ENCODE data around the gene LRMDA. TPM values are rescaled to one million over a fixed set of nuclear protein-coding genes. Genes with fewer than 3 reads are reported as not detected.

The LRMDA gene
- total and polyA plus RNA-seq, 2 of the 4 experiments (the other 2 are of a cell fraction): 0.07 TPM; not detected in 1

DNA sequence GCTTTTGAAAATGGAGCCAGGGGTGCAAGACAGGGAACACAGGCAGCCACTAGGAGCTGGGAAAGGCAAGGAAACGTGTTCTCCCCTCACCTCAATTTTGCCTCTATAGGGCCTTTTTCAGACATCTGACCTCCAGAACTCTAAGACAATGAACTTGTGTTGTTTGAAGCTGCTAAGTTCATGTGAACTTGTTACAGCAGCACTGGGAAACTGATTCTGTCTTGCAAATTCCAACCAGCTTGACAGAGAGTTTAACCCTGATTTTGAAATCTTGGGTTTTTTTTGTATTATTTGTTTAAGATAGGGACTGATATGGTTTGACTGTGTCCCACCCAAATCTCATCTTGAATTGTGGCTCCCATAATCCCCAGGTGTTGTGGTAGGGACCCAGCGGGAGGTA is 852.9 kb downstream of the LRMDA start:
- Histone ChIP-seq H2BK5ac (ENCODE audit: low read depth, low read length, poor library complexity, severe bottlenecking) (peak overlapping the region; percentile 86), H3K4me2 (ENCODE audit: low read depth, low read length) (no peak overlapping the region), H2BK120ac (ENCODE audit: low read depth, low read length) (peak overlapping the region; percentile 82), H3K23ac (ENCODE audit: low read depth, low read length) (no peak overlapping the region), H3K9me3 (ENCODE audit: control insufficient read depth, insufficient read depth, low read length) (no peaks in the 10 kb centered on the region), H3K36me3 (ENCODE audit: control insufficient read depth, insufficient read depth, low read length) (no peaks in the 10 kb centered on the region), H3K18ac (ENCODE audit: low read depth, low read length) (peak overlapping the region; percentile 82), H3K4me1 (ENCODE audit: control insufficient read depth, insufficient read depth, low read length) (peaks cover 11% of the 10 kb centered on the region), H3K14ac (replicated peaks; ENCODE audit: low read depth, low read length) (peak overlapping the region; percentile 15; the same call in 1 of the 2 replicates), H4K20me1 (ENCODE audit: insufficient read depth, low read length) (no peaks in the 10 kb centered on the region), H3K27ac (ENCODE audit: insufficient read depth, low read length) (0 out of 2 replicates have a peak overlapping the region, but pooled peaks have one; percentile 14), H4K8ac (ENCODE audit: low read depth in 2 of 2, low read length in 2 of 2) (peak overlapping the region; percentile 15 to 34; a peak in 2 of 4 replicates), H3K9ac (ENCODE audit: low read depth, low read length) (no peak overlapping the region), H2AK9ac (replicated peaks; ENCODE audit: low read depth, low read length, poor library complexity) (no peak overlapping the region), H2AK5ac (ENCODE audit: low read depth, low read length) (peak overlapping the region; percentile 80), H3K79me1 (ENCODE audit: low read depth in 1 of 2, low read length in 2 of 2) (no peaks in the 10 kb centered on the region), H3K56ac (ENCODE audit: extremely low read depth, insufficient read depth, low read length) (no peak overlapping the region), H3K27me3 (ENCODE audit: control insufficient read depth, insufficient read depth, low read length) (no peaks in the 10 kb centered on the region), H2BK20ac (ENCODE audit: low read depth, low read length) (peak overlapping the region; percentile 83), H4K5ac (ENCODE audit: low read depth, low read length) (peak overlapping the region; percentile 67), H4K91ac (ENCODE audit: insufficient read depth, low read depth, low read length) (peak overlapping the region; percentile 12; the same call in 1 of the 2 replicates), H2AFZ (replicated peaks; ENCODE audit: low read length, poor library complexity) (no peak overlapping the region), H3K9me1 (ENCODE audit: insufficient read depth, low read length) (no peaks in the 10 kb centered on the region), H3K4ac (ENCODE audit: low read depth, low read length) (peak overlapping the region; percentile 42; the same call in 1 of the 2 replicates), H2BK15ac (ENCODE audit: low read depth, low read length) (peak overlapping the region; percentile 77; the same call in 1 of the 3 replicates), H3K4me3 (ENCODE audit: insufficient read depth, low read depth, low read length) (no peak overlapping the region)
- TF ChIP-seq, protein P1, sequence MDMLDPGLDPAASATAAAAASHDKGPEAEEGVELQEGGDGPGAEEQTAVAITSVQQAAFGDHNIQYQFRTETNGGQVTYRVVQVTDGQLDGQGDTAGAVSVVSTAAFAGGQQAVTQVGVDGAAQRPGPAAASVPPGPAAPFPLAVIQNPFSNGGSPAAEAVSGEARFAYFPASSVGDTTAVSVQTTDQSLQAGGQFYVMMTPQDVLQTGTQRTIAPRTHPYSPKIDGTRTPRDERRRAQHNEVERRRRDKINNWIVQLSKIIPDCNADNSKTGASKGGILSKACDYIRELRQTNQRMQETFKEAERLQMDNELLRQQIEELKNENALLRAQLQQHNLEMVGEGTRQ (IDR thresholded peaks at IDR 0.05; ENCODE audit: low read depth, low read length): no peak
- no peak for TF ChIP-seq CHD1 (IDR thresholded peaks at IDR 0.05; ENCODE audit: low read depth, low read length)
- TF ChIP-seq MAFK (IDR thresholded peaks at IDR 0.05; ENCODE audit: low read depth, low read length): no peak
- TF ChIP-seq FOS (IDR thresholded peaks at IDR 0.05; ENCODE audit: low read depth, low read length): no peak
- TF ChIP-seq POLR2A (IDR thresholded peaks at IDR 0.05; ENCODE audit: low read depth, low read length): no peak
- no peak for TF ChIP-seq RFX5 (IDR thresholded peaks at IDR 0.05; ENCODE audit: low read depth, low read length)
- TF ChIP-seq MAZ (IDR thresholded peaks at IDR 0.05; ENCODE audit: borderline replicate concordance, low read depth, low read length): no peak
- TF ChIP-seq RCOR1 (IDR thresholded peaks at IDR 0.05; ENCODE audit: insufficient replicate concordance, low read length): no peak
- TF ChIP-seq MXI1 (IDR thresholded peaks at IDR 0.05; ENCODE audit: borderline replicate concordance, low read depth, low read length): no peak
- no peak for TF ChIP-seq BHLHE40 (IDR thresholded peaks at IDR 0.05; ENCODE audit: low read depth, low read length)
- no peak for TF ChIP-seq CEBPB (IDR thresholded peaks at IDR 0.05; ENCODE audit: low read depth, low read length)
- no peak for TF ChIP-seq NFE2L2 (IDR thresholded peaks at IDR 0.05; ENCODE audit: low read depth, low read length)
- intact Hi-C loops (cut with micrococcal nuclease): no loop called here
- no CpG with 5 or more reads among the region's 2 CpGs for WGBS, 2 experiments (ENCODE audit: extremely low coverage in 2 of 2, insufficient read length in 1 of 2)
- CTCF ChIA-PET: no interaction called here
- BruUV-seq (replicated peaks): no TSS peak
- POLR2A ChIA-PET (ENCODE audit: unreplicated experiment): no interaction called here
- in situ Hi-C loops (cut with MboI; ENCODE audit: low sequenced_read_pairs): no loop called here
- ATAC-seq (ENCODE audit: low read depth): no peak
- DNase-seq: no peak
- dilution Hi-C loops (cut with HindIII; ENCODE audit: low sequenced_read_pairs, unreplicated experiment): no loop called here

Measured in IMR-90 (cell line).